Endometrial microvascular endothelial cells (primary cell): ENCODE results near the gene RETNLB. TPM values are rescaled to one million over a fixed set of nuclear protein-coding genes. Genes with fewer than 3 reads are reported as not detected.

Source experiments
- in situ Hi-C: cut with HindIII; loops from 2 replicates; pipeline ENCODE4 v1.10.0; 2017; ENCODE audit warnings: low sequenced_read_pairs, low pct_unique_long_range_greater_than_20kb; ENCODE audit errors: inconsistent ontology term
- total RNA-seq: library from RNA; depleted of rRNA; stranded (reverse); fragments of >200 nt; gene quantifications from one replicate; pipeline ENCODE4 v1.2.3, GENCODE V29; 2015; ENCODE audit errors: inconsistent ontology term

Gene RETNLB, protein sequence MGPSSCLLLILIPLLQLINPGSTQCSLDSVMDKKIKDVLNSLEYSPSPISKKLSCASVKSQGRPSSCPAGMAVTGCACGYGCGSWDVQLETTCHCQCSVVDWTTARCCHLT
- total RNA-seq = not detected

- in situ Hi-C loops = no loop called here
Observed at GRCh38 chr3:108757404-108757982, at the start of gene RETNLB. RETNLB (minus strand) TSS chr3:108757410; CDS start chr3:108757185, 225 bp downstream.

GRCh38 chr3:108806316-108806715, 49.1 kb upstream of the RETNLB start:
- in situ Hi-C loops = no loop called here

DNA sequence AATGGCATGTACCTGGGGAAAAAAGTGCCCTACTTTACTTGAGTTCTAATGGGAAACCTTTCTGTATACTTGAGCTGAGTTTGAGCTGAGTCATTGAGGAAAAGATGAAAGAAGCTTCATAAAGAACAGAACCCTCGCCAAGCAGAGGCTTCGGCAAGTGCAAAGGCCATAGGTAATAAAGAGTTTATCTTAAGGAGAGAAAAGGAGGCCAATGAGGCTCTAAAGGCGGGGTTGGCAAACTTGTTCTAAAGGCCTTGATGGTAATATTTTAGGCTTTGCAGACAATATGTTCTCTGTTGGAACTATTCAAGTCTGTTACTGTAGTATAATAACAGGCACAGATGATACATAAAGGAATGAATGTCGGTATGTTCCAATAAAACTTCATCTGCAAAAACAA, 47.8 kb upstream of the RETNLB start:
- in situ Hi-C loops = no loop called here

DNA sequence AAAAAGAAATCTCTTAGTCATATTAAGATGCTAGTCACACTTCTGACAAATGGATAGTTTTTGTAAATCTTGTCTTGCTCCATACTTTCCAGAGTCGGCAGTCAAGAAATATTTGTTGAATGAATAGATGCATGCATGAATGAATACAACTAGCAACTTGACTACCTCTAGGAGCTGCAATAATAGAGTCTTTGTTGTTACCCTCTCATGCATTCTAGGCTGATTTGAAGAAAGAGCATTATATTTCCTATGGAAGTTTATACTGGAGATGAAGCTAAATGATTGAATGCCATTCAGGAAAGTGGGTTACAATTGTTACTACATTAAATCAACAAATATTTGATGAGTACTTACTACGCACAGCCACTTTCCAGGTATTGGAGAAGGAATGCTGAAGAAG, 47.2 kb upstream of the RETNLB start:
- in situ Hi-C loops = no loop called here

GRCh38 chr3:108791473-108791872, 34.3 kb upstream of the RETNLB start:
- in situ Hi-C loops = no loop called here

DNA sequence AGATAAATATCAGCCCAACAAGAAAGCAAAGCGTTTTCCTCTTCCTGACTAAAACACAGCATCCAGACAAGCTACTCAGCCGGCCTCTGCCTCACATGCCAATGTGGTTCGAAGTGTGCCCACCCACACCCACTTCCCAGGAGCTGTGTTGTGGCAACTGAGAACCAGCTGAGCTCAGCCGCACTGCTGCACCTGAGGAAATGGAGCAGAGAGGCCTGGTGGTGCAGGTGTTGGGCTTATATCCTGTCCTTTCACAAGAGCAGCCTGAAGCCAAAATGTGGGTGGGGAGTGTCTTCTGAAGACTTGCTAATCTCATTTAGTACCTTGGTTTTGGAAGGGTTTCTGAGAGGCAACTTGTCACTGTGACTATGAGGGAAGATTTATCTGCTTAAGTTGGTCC, 23.0 kb upstream of the RETNLB start:
- in situ Hi-C loops = no loop called here

GRCh38 chr3:108779496-108779895, 22.3 kb upstream of the RETNLB start:
- in situ Hi-C loops = no loop called here

GRCh38 chr3:108775649-108776048, 18.4 kb upstream of the RETNLB start:
- in situ Hi-C loops = no loop called here

DNA sequence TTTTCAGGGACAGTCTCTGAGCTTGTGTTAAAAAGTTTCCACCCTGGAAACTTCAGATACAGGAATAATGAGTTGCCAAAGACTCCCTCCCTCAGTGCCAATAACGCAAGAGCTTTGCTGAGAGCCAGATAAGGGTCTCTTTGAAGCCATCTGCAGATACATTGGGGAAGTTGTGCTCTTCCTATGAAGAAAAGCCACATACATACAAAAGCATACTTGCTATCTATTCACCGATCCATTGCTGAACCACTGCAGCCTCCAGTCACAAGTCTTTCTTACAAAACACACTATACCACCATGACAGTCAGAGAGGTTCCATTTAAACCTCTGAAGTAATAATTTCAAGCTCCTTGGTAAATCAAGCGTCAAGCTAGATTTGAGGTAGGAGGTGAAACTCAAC, 10.0 kb upstream of the RETNLB start:
- in situ Hi-C loops = no loop called here

DNA sequence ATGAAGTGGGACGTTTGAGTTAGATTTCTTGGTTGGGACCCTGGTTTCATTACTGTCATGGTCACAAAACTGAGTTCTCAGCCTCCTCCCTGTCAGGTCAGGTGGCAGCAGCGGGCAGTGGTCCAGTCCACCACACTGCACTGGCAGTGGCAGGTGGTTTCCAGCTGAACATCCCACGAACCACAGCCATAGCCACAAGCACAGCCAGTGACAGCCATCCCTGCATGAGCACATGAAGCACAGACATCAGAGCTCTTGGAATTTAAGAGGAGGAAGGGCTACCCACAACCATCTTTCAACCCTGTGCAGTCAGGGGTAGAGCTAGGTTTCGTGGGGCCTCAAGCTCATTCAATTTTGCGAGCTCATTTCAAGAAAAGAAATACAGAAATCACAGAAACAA, 1.5 kb downstream of the RETNLB start:
- in situ Hi-C loops = no loop called here

DNA sequence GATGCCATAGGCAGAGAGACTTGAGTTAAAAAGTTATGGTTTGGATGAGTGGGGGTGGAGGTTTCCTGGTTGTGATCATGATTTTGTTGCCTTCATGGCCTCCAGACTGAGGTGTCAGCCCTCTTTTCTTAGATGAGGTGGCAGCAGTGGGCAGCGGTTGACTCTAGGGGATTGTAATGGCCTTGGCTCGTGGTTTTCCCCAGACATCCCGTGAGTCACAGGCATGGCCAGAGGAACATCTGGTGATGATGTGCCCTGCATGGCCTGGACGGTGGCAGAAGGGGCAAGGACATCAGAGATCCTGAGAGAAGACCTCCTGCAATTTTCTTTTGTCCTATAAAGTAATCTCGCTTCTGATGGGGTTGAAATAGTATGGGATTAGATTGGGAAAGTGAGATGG, 12.4 kb downstream of the RETNLB start:
- in situ Hi-C loops = no loop called here

DNA sequence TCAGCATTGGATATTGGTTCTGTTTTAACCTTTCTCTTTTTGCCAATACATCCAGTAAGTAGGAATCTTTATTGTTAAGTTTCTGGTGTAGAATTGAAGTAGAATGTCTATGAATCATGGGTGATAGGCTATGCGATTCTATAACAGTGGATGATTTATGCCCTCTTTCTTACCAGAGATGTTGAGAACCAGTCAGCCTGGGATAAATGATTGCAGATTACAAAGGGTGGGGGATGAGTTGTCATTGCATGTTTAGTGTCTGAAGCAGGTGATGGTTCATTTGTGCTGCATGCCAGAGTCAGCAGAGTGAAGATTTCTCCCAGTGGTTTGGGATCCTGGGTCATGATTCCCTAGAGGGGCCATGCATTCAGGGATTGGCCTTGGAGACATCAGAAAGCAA, 14.3 kb downstream of the RETNLB start:
- in situ Hi-C loops = no loop called here

DNA sequence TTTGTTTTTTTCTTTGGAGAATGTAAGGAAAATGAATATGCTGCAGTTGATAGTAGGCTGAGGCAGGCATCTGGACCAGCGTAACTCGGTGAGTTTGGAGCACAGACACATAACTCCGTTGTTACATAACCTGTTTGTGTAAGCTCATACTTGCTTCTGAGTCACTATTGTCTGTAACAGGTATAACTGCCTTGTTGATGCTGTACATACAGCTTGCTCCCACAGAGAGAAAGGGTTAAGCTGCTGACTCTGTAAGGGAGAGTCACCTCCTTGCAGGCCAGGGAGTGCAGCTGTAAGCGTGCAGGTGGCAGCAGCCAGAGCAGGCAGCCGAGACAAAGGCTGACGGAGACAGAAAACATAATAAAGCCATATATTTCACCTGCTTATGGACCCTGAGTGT, 20.4 kb downstream of the RETNLB start:
- in situ Hi-C loops = no loop called here

GRCh38 chr3:108728934-108729333, 28.3 kb downstream of the RETNLB start:
- in situ Hi-C loops = no loop called here

DNA sequence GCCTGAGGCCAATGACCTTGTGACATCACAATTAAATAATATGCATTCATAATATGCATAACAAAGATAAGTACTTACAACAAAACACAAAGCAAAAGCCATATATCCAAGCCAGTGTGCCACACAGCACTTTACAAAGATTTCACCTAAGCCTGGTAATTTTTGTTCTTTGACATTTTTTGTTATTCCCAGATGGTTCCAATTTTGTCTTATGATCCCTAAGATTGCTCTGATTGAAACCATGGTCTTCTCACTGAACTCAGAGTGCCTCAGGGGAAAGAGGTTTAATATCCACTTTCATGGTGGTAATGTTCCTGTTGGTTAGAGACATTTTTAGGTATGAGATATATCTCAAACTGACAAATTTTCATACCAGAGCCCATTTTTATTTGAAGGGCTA, 29.1 kb downstream of the RETNLB start:
- in situ Hi-C loops = no loop called here

DNA sequence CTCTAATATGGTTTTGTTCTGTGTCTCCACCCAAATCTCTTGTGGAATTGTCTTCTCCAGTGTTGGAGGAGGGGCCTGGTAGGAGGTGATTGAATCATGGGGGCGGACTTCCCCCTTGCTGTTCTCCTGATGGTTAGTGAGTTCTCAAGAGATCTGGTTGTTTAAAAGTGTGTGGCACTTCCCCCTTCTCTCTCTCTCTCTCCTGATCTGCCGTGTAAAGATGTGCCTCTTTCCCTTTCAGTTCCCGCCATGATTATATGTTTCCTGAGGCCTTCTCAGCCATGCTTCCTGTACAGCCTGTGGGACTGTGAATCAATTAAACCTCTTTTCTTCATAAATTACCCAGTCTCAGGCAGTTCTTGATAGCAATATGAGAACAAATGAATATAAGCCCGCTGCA, 33.1 kb downstream of the RETNLB start:
- in situ Hi-C loops = no loop called here

- in situ Hi-C loops = no loop called here
Observed at GRCh38 chr3:108722724-108723123, 34.5 kb downstream of the RETNLB start.

GRCh38 chr3:108719178-108719806, 37.9 kb downstream of the RETNLB start:
- in situ Hi-C loops = no loop called here

- in situ Hi-C loops = no loop called here
Observed at GRCh38 chr3:108718454-108718853, 38.8 kb downstream of the RETNLB start.

GRCh38 chr3:108713816-108714215, 43.4 kb downstream of the RETNLB start:
- in situ Hi-C loops = no loop called here
